GM19238 (cell line): ENCODE data around the gene NSMCE4A.
"Not testable (repeated sequence)": the region's sequence is repeated elsewhere in the genome, so short reads cannot be mapped to it uniquely, and the experiment has no call there.

ENCODE experiments used
- DNase-seq: peaks from one replicate; pipeline ENCODE4 v3.0.0; 2011; ENCODE audit warnings: low spot score; ENCODE audit not compliant: insufficient read length

The NSMCE4A gene

DNA sequence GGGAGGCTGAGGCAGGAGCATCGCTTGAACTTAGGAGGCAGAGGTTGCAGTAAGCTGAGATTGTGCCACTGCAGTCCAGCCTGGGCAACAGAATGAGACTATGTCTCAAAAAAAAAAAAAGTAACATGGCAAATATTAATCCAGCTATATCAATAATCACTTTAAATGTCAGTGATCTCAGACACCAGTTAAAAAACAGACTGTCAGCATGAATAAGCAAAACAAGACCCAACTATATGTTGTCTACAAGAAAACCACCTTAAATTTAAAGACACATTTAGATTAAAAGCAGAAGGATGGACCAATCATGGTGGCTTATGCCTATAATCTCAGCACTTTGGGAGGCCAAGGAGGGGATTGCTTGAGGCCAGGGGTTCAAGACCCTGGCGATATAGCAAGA is 38.7 kb downstream of the NSMCE4A start:
- no peak for DNase-seq

DNA sequence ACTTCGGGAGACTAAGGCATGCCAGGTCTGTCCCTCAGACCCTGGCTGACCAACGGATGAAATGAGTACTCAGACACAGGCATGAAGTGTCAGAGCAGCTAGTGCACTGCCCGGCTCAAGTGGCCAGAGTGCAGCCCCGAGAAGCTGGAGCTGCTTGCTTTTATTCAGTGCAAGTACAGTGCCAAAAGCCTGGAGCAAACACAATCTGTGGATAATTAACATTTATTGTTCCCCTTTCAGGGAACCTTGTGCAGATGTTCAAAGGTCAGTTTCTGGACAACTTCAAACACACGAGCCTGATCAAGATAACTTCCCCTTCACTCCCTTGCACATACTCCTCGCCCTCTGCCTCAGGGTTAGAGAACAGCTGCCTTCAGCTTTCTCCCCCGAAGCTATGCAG is 39.3 kb downstream of the NSMCE4A start:
- no peak for DNase-seq

DNA sequence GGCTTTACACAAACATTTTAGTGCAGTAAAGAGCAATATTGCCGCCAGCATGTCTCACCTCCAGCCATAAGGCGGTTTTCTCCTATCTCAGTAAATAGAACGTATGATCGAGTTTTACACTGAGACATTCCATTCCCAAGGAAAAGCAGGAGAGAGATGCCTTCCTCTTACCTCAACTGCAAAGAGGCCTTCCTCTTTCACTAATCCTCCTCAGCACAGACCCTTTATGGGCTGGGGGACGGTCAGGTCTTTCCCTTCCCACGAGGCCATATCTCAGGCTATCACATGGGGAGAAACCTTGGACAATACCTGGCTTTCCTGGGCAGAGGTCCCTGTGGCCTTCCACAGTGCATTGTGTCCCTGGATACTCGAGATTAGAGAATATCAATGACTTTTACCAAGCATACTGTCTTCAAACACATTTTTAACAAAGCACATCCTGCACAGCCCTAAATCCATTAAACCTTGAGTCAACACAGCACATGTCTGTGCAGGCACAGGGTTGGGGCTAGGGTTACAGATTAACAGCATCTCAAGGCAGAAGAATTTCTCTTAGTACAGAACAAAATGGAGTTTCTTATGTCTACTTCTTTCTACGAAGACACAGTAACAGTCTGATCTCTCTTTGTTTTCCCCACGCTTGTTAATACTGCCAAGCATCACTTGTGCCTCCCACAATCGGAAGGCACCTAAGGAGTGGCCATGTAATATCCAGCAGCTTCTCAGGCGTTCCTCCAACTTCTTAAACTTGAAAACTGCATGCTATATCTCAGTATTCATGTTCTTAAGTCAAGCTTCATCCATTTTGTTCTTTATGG is 44.5 kb downstream of the NSMCE4A start:
- DNase-seq = not testable (repeated sequence)

GRCh38 chr10:121929585-121930267 is 45.3 kb downstream of the NSMCE4A start:
- DNase-seq = not testable (repeated sequence)

GRCh38 chr10:121928528-121928884 is 46.5 kb downstream of the NSMCE4A start:
- no peak for DNase-seq

- peak; percentile 76 for DNase-seq
These were observed 47.0 kb downstream of the NSMCE4A start, which contains the start of gene ATE1 for GRCh38 chr10:121927841-121928527. TSS of gene ATE1 (minus strand) at chr10:121928031. CDS start at chr10:121927949, 82 bp downstream.

- DNase-seq = peak; percentile 41
These were observed 47.6 kb downstream of the NSMCE4A start for GRCh38 chr10:121927318-121927840.

DNA sequence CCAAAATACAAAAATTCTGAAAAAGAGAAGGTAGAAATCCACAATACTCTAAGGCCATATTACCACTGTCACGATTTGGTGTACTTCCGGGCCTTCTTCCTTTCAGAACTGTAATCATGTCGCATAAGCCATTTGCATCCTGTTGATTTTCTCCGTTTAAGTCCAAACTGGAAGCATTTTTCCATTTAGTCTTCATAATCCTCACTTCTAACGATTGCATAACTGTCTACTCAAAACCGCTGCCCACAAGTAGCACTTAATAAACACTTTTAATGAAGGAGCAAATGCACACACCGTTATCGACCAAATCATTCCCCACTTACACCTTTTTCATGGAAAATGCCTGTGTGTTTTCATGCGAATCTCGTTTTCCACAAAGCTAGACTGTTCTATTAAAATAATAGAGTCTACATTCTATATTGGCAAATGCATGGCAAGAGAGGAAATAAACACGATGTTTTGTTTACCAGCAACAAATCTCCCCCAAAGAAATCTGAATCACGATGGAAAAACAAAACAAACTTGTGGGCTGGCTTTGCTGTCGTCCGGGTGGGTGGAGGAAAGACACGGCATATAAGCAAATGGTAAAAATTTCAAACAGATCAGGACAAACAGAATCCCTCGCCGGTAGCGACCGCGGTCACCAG is 48.2 kb downstream of the NSMCE4A start:
- peak; percentile 29 for DNase-seq

DNA sequence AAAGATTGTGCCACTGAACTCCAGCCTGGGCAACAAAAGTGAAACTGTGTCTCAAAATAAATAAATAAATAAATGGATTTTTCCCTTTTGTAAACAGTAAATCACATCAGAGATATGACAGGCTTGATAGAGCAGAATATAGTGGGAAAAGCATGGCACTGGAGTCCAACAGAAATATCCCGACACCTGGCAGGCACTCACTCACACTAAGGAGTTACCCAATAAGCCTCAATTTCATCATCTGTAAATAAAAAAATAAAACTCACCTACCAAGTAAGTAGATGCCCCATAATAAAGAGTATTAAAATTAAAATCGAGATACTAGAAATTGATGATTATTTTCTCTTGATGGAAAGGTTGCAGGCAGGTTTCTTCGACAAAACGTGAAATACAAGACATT is 48.9 kb downstream of the NSMCE4A start:
- DNase-seq = no peak

GRCh38 chr10:121921238-121921931 is 53.6 kb downstream of the NSMCE4A start:
- DNase-seq = no peak

GRCh38 chr10:121919666-121920065 is 55.4 kb downstream of the NSMCE4A start:
- DNase-seq = no peak

- not testable (repeated sequence) for DNase-seq
These were observed 56.2 kb downstream of the NSMCE4A start for GRCh38 chr10:121918800-121919199.

DNA sequence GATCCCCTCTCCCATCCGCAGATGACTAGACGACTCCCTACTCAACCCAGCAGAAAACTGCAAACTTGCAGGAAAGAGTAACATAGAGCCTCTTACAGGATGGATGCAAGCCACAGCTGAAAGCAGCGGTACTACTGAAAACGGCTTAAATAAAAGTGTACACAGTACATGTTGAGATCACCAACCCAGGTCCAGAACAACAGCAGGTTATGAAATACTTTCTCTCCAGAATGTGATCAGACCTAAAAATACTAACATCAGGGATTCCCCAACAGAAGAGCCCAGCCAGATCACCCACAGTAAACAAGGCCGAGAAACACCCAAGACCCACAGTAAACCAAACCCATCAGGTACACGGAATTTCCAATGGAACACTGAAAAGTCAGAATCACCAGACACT is 60.4 kb downstream of the NSMCE4A start:
- DNase-seq = no peak

- no peak for DNase-seq
These were observed 63.7 kb downstream of the NSMCE4A start for GRCh38 chr10:121911421-121911697.

- no peak for DNase-seq
These were observed 64.2 kb downstream of the NSMCE4A start for GRCh38 chr10:121910673-121911420.
